Mucosa of stomach (tissue), 1 donor: ENCODE data around the gene GLG1.
"Not testable (repeated sequence)": the region's sequence is repeated elsewhere in the genome, so short reads cannot be mapped to it uniquely, and the experiment has no call there.

Experiments
- H3K27me3 ChIP-seq: one replicate; pipeline ENCODE4 v1.7.0; 2013; ENCODE audit warnings: mild to moderate bottlenecking, low read length; ENCODE audit not compliant: control insufficient read depth, insufficient read depth
- H3K36me3 ChIP-seq: one replicate; pipeline ENCODE4 v1.7.0; 2013; ENCODE audit warnings: low read length; ENCODE audit not compliant: control insufficient read depth, insufficient read depth
- H3K4me1 ChIP-seq: one replicate; pipeline ENCODE4 v1.7.0; 2013; ENCODE audit warnings: mild to moderate bottlenecking, low read length; ENCODE audit not compliant: control insufficient read depth, insufficient read depth
- H3K4me3 ChIP-seq: one replicate; pipeline ENCODE4 v1.7.0; 2013; ENCODE audit warnings: low read length
- H3K9ac ChIP-seq: one replicate; pipeline ENCODE4 v1.7.0; 2013; ENCODE audit warnings: mild to moderate bottlenecking, low read length, moderate library complexity
- H3K9me3 ChIP-seq: one replicate; pipeline ENCODE4 v1.7.0; 2013; ENCODE audit warnings: mild to moderate bottlenecking, low read length, moderate library complexity; ENCODE audit not compliant: control insufficient read depth
- donor health status: Pancreatic carcinoma.

Gene GLG1

GRCh38 chr16:74439685-74440084, 167.2 kb downstream of the GLG1 start:
- Histone ChIP-seq H3K9ac (no peak overlapping the region), H3K36me3 (no peaks in the 10 kb centered on the region), H3K9me3 (no peaks in the 10 kb centered on the region), H3K4me3 (no peak overlapping the region), H3K4me1 (no peaks in the 10 kb centered on the region), H3K27me3 (no peaks in the 10 kb centered on the region)

GRCh38 chr16:74438492-74438979, 168.4 kb downstream of the GLG1 start:
- Histone ChIP-seq H3K9me3 (no peaks in the 10 kb centered on the region), H3K4me1 (no peaks in the 10 kb centered on the region), H3K36me3 (no peaks in the 10 kb centered on the region), H3K9ac (no peak overlapping the region), H3K27me3 (no peaks in the 10 kb centered on the region), H3K4me3 (no peak overlapping the region)

- Histone ChIP-seq H3K9me3 (no peaks in the 10 kb centered on the region), H3K4me3 (no peak overlapping the region), H3K4me1 (no peaks in the 10 kb centered on the region), H3K27me3 (no peaks in the 10 kb centered on the region), H3K36me3 (no peaks in the 10 kb centered on the region), H3K9ac (no peak overlapping the region)
Measured at GRCh38 chr16:74431516-74431915, 175.4 kb downstream of the GLG1 start.

GRCh38 chr16:74430036-74430712, 176.7 kb downstream of the GLG1 start:
- not testable (repeated sequence) for H3K27me3 ChIP-seq, H3K4me1 ChIP-seq, H3K9ac ChIP-seq, H3K4me3 ChIP-seq, H3K36me3 ChIP-seq, H3K9me3 ChIP-seq

- H3K36me3 ChIP-seq, H3K9ac ChIP-seq, H3K4me1 ChIP-seq, H3K27me3 ChIP-seq, H3K9me3 ChIP-seq, H3K4me3 ChIP-seq: not testable (repeated sequence)
Measured at GRCh38 chr16:74428493-74428892, 178.4 kb downstream of the GLG1 start.

GRCh38 chr16:74425751-74426150, 181.2 kb downstream of the GLG1 start:
- H3K27me3 ChIP-seq, H3K36me3 ChIP-seq, H3K9ac ChIP-seq, H3K4me3 ChIP-seq, H3K4me1 ChIP-seq, H3K9me3 ChIP-seq: not testable (repeated sequence)

GRCh38 chr16:74423721-74424120, 183.2 kb downstream of the GLG1 start:
- H3K4me3 ChIP-seq, H3K4me1 ChIP-seq, H3K9me3 ChIP-seq, H3K9ac ChIP-seq, H3K27me3 ChIP-seq, H3K36me3 ChIP-seq: not testable (repeated sequence)

GRCh38 chr16:74422086-74422485, 184.8 kb downstream of the GLG1 start:
- H3K4me1 ChIP-seq, H3K9ac ChIP-seq, H3K36me3 ChIP-seq, H3K9me3 ChIP-seq, H3K4me3 ChIP-seq, H3K27me3 ChIP-seq: not testable (repeated sequence)

- not testable (repeated sequence) for H3K27me3 ChIP-seq, H3K36me3 ChIP-seq, H3K4me3 ChIP-seq
Measured at GRCh38 chr16:74421482-74421785, 185.5 kb downstream of the GLG1 start.

GRCh38 chr16:74420612-74421481, 186.1 kb downstream of the GLG1 start, which contains the start of gene CLEC18B:
Gene CLEC18B, minus strand, starts transcription at chr16:74421478. Its CDS starts 208 bp downstream, at chr16:74421270.
- H3K4me1 ChIP-seq, H3K36me3 ChIP-seq, H3K9me3 ChIP-seq, H3K4me3 ChIP-seq, H3K27me3 ChIP-seq, H3K9ac ChIP-seq: not testable (repeated sequence)

More at GRCh38 chr16:74421482-74421785, 185.5 kb downstream of the GLG1 start:
- H3K4me1 ChIP-seq, H3K9ac ChIP-seq, H3K9me3 ChIP-seq: not testable (repeated sequence)

- H3K9ac ChIP-seq, H3K4me3 ChIP-seq, H3K27me3 ChIP-seq, H3K36me3 ChIP-seq, H3K4me1 ChIP-seq, H3K9me3 ChIP-seq: not testable (repeated sequence)
Measured at GRCh38 chr16:74419811-74420210, 187.1 kb downstream of the GLG1 start.

GRCh38 chr16:74417897-74418296, 189.0 kb downstream of the GLG1 start:
- not testable (repeated sequence) for H3K4me1 ChIP-seq, H3K4me3 ChIP-seq, H3K9me3 ChIP-seq, H3K36me3 ChIP-seq, H3K27me3 ChIP-seq, H3K9ac ChIP-seq
